Measurements from ENCODE around the gene ATP2B2.

The ATP2B2 gene

DNA sequence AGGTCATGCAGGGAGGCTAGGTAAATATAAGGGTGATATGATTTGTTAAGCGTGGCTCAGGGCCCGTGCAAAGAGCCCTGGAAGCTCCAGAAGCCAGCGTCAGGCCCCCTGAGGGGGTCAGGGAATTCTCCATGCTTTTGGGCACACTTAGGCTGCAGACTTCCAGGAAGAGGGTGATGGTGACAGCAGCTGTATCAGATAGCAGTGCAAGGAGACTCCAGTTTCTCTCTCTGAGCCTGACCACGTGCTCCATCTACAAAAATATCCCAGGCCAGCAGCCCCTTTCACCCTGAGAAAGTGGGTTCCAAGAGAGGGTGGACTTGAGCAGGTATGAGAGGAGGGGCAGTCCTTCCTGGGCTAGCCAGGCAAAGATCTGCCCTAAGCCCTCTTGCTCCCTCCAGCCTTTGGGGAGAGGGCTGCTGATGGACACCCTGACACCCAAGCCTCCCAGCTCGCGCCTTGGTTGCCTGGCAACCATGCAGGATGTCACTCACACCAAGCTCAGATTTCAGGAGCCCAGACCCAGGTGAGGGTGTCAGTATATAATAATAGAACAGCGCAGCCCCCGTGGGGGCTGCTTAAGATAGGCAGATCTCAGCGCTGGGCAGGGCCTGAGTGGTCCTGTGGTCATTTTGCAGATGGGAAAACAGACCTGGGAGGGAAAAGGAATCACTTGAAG, 35.8 kb downstream of the ATP2B2 start:
- no peak for DNase-seq

DNA sequence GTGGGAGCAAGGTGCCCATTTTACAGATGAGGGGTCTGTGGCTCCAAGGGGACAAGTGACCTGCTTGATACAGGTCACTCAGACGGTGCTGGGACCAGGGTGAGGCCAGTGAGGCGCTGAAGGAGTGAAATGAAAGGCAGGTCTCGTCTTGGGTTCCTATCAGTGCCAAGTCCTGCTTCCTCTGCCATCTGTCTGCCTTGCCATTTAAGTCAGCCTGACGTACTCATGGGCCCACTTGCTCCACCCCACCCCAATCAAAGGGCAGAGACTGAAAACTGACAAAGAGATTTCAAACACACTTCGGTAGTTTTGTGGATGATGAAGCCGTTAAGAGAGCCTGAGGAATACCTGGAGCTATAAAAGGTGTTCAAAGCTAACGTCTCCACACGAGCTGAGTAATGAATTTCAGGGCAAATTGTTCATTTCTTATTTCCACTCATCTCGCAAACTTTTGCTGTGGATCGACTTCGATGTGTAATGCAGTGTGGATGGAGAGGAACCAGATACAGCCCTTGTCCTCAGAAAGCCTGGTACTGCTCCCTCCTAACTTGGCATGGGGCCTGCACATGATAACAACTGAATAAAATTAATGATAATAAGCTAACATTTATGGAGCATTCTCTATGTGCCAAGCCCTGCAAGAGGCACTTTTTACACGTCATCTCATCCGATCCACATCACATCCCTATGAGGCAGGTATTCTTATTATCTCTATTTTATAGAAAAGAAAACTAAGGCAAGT, 36.6 kb downstream of the ATP2B2 start:
- DNase-seq, result no peak

DNA sequence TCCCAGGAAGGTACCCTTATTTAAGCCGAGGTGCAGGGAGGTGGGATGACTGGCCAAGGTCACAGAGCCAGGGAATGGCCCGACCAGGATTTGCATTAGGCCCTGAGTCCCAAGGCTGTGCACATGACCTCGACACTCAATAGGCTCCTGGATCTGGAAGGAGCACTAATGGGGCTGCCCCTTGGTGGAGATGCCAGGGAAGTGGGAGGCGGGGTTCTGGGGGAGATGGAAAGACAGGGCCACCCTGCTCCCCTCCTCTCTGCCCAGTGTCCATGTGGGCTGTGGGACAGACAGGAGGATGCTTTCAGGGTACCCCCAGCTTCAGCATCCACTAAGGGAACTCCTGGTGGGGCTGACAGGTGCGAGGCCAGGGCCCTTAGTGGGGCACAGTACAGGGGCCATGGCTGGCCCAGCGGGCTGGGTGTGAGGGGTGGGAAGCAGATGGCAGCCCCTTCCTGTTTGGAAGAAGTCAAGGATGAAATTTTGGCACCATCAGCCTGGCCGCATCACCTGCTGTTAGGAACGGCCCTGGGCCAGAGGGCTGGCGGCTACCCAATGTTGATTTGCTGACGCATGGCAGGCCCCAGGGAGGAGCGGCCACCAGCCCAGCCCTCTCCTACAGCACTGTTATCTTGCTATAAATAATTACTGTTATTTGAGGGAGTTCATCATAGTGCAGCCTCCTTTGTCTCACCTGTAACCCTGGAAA, 37.3 kb downstream of the ATP2B2 start:
- DNase-seq, result no peak

DNA sequence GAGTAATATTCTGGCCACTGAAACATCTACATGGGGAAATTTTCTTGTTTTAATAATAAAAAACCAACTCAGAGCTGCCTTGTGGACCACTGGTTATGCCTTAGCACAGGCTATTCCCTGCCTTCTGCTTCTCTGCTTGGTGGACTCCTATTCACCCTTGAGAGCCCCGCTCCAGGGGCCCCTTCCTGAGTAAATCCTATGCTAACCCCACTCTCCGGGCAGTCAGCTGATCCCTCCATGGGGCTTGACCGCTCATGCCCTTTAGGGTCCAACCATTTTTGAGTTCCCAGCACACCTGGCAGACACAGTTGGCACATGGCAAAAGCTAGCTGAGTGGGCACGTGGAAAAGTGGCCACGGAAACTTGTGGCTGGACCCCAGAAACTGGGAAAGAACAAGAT, 38.2 kb downstream of the ATP2B2 start:
- no peak for DNase-seq

DNA sequence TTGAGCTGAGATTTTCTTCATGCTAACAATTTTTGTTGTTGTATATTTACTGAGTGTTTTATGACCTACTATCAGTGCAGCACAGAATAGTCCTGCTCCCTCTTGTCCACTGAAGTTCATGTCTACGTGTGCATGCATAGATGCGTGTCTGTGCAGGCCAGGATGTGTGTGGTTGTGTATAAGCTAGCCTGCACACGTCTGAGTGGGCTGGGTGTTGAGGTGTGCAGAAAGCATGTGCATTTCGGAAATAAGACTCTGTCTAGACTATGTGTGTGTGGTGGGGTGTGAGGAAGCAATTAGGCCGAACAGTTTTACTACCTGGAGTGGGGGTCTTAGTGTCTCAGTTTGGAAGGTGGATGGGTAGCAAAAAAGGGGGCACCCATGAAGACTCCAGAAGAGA, 39.2 kb downstream of the ATP2B2 start:
- DNase-seq, result no peak

DNA sequence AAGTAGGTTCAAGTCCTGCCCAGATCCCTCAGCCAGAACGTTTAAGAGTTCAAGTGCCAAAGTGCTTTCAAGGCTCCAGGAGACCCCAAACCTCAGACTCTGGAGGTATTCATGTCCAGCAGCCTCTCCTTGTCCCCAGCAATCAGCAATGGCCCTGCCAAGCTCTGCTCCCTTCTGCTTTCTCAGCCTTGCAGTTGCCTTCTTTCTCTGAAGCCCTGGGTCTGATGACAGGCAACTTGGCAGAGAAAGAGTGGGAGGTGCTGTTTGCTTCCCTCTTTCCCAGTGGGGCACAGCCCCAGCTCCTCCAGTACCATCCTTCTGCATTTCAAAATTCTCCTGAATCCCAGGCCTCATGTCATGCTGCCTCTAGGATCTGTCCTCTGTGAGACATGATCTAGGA, 40.2 kb downstream of the ATP2B2 start:
- DNase-seq, result no peak

DNA sequence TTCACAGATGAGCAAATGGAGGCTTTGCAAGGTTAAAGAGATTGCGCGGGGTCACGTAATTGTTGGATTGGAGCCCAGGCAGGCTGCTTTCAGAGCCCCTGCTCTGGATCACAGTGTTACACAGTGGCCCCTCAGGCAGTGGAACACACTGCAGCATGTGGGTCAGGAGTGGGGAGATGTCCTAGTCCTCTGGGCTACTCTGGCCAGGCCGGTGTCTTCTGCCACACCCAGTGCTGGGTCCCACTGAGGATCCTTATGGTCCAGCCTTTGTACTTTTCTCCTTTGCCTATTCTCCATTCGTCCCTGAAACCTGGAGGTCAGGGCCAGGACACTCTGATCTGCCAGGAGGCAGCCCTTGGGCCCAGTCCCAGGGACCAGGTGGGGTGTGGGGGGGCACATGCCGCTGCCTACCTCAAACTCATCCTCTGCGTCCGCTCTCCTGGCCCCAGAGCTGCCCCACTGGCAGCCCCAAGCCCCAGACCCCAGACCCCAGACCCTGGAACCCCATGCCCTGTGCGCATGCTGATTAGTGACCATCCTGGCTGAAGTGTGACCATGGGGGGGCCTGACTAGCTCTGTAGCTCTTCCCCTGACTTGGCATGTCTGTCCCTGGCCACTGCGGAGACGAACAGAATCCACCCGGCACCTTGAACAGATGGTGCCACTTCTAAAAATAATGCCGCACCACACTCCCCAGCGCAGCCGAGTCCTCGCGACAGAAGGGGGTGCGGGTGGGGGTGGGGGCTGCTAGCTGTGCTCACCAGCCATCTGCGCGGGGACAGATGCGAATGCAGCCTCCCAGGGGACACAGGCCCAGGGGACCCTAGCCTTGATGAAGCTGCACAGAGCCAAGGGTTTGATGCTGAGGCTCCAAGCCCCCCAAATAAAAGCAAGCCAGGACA, 41.6 kb downstream of the ATP2B2 start:
- peak; percentile 31 for DNase-seq

DNA sequence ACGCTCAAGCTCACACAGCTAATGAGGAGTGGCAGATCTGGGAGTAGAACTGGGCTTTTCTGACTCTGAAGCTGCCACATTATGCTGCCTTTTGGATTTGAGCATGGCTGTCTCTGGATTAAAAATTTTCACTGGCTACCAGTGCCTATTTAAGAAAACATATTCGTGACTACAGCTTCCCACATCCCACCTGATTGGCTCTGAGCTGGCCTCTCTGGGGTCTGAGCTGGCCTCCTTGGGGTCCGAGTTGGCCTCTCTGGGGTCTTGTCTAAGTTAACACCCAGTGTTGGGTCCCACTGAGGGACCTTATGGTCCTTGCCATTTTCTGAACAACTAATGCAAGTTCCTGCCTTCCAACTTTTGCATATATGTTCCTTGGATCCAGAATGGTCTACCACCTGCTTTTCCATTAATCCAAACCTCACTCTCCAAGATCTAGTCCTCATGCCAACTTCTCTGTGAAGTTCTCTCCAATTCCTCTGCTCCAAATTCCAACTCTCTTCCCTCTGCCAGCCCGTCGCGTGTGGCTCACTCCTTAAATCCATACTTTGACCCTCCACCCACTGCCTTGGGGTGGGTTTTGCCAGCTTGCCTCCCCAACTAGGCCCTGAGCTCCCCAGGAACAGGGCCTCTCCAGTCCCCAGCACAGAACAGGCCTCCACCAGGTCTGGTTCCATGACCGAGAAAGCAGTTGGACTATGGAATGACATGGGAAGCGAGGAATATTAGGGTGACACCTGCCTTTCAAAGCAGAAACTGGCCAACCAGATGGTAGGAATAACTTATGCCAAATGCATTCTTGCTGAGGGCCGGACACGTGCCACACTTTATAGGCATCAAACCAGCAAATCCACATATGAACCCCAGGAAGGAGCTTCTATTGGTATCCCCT, 42.5 kb downstream of the ATP2B2 start:
- no peak for DNase-seq

DNA sequence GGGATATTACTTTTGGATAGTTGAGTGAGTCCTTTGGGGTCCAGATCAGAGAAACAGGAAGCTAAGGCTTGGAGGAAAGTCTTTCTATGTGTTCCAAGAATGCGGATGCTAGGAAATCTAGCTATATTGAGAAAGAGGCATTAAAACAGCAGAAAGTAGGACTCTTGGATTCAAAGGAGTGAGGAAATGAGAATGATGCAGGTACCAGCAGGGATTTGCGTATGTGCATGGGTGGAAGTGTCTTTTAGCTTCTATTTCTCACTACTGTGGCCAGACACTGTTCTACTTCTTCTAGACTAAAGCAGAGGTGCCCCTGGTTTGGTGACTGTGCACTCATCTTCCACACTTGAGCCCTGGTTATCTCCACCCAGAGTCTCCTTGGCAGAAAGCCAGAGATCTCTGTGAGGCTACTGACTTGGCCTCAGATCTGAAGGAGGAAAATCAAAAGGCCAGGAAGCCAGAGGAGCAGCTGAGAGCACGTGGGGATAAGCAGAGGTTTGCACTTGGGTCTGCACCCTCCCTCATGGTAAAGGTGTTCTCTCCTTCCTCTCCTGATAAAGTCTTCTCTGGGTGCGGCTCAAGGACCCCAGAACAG, 44.3 kb downstream of the ATP2B2 start:
- DNase-seq, result no peak

DNA sequence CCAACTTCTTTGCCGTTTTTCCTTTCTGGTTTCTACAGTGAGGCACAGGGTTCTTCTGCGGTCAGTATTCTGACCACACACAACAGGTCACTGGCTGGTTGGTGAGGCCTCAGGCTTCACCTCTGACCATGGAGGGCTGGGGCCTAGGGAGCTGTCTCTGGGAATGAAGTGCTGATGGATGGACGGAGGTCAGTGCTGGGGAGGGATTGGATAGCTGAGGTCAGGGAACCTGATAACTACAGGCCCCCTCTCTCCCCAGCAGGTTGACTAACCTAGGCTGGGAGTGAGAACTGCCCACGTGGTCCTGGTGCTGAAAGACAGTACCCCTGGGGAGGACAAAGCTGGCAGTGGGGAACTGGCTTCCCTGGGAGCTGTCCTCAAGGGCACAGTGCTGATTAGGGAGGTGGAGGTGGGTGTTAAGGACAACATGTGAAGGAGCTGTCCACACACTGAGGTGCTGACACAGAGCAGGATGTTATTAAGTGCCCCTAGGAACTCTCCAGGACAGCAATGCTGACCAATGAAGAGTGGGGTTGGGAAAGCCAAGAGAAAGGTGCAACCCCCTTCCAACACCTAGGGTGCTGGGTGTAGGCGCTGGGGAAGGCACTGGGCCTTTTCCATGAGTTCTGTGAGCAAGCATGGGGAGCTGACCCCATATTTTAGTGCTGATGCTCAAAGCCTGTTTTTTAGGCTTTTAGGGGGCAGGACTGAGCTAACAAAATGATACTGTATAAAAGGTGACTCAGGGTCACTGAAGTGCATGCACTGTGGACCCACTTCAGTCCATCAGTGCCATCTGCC, 45.2 kb downstream of the ATP2B2 start:
- DNase-seq, result peak; percentile 70

DNA sequence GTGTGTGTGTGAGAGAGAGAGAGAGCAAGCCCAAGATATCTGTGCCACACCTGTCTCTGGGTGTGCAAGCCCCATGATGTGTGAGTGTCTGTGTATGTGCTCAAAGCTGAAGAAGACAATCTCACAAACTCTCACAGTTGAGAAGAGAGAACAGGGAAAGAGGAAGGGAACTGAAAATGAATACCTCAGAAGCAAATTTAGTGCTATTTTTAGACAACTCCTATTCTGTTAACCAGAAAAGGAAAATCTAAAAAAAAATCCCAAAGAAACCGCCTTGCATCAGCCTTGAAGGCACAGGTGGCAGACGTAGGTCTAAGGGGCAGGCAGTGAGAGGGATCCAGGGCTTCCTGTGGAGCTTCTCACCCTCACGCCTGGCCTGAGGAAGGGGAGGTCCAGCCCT, 47.8 kb downstream of the ATP2B2 start:
- DNase-seq, result no peak

DNA sequence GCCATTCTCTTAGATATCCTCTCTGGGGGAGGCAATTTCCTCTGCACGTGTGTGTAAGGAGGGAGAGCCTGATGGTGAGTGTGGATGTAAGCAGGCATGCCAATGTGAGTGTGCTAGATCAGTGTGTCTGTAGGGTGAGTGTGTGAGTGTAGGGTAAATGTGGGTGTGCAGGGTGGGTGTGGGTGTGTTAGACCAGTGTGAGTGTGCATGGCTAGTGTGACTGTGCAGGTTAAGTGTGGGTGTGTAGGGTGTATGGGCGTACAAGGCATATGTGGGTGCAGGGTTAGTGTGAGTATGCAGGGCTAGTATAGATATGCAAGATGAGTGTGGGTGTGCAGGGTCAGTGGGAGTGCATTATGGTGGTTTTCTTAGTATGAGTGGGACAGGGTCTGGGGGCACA, 48.4 kb downstream of the ATP2B2 start:
- no peak for DNase-seq

DNA sequence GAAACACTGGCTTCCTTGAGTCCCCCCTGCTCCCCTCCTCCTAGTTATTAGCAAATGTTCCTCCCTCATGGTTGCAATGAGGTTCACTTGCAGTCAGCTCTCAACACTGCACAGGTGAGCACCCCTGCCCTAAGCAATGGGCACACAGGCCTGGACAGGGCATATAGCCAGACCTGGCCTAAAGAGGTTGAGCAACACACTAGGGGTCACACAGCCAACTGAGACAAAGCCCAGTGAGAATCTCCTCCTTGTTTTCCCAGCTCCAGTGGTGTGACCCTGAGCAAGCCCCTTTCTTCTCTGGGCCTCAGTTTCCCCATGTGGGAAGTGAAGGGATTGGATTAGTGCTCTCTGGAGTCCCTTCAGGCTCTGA, 49.9 kb downstream of the ATP2B2 start:
- no peak for DNase-seq

DNA sequence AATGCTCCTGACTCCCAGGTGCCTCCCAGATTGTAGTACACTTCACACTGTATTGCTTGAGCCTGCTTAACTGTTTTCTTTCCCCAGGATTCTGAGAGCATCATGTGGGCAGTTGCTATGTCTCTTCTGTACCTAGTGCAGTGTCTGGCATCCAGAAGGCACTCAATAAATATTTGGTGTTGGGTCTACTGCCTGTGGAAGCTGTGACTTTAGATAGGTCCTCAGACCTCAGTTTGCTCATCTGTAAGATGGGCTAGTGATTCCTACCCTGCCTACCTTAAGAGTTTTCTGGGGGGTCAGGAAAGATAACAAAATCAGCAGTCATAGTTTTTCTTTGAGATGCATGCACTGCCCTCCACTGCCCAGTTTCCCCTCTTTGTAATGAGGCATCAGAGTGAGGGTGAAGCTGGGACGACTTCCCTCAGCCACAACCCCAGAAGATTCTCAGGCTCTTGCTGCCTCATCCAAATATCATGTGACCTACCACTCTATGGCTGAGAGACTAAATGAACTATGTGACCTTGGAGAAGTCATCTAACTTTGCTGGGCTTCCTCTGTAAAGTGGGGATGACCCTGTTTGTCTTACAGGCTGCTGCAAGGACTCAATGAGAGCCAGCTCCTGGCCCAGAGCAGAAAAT, 50.4 kb downstream of the ATP2B2 start:
- no peak for DNase-seq

DNA sequence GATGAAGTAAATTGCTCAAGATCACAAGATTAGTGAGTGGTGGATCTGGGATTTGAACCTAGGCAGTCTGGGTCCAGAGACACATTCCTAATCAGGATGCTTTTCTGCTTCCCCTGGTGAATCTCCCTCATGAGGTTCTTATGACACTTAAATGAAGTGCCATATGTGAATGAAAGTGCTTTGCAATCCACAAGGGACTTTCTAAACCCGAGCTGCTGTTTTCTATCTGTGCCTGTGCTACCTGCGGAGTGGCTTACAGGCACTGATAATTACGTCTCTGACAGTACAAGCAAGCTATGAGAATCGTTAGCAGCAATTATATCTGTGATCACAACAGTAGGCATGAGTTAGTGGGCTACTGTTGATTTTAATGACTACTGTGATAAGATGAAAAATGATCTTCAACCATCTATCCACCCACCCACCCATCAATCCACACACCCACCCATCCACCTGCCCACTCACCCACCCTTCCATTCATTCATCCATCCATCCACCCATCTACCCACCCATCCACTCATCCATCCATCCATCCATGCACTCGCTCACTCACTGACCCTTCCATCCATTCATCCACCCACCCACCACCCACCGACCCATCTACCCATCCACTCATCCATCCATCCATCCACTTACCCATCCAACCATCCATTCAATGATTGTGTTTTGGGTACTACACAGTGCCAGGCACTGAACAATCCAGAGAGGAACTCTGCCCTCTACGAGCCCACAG, 51.8 kb downstream of the ATP2B2 start:
- DNase-seq, result no peak

DNA sequence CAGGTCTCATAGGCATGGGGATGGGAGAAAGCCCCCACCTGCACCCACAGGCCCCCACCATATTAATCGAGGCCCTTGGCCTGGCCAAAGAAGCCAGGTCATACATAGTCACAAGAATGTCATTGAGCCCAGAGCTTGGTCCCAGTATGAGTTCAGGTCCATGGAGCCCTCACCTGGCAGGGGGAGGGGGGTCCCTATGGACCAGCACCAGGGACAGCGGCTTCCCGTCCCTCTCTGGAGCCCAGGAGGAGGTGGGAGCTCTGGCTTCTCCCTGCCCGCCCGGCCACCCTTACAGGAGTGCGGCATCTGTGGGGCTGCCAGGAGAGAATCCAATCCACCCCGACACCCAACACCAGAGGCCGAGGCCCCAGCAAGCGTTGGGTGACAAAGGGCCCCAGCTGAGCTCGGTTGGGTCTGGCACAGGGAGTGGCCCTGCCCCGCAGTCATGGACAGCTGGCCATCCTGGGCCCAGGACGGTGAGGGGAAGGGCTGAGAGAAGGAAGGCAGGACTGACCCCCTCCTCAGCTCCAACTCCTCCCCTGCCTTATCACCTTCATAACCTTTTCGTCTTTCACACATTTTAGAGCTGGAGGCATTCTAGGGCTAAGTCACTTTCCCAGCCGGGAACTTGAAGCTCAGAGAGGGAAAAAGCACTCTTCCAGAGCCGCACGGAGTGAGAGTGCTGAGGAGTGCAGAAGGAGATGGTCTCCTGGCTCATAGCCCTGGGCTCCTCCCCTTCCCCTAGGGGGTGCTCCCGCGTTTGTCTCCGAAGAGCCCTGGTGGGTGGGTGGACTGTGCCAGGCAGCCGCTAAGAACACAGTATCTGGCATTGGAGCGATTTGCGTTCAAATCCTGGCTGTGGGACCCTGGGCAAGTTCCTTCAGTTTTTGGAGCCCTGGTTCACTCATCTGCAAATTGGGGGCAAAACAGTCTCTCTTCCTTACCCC, 54.6 kb downstream of the ATP2B2 start:
- no peak for DNase-seq

DNA sequence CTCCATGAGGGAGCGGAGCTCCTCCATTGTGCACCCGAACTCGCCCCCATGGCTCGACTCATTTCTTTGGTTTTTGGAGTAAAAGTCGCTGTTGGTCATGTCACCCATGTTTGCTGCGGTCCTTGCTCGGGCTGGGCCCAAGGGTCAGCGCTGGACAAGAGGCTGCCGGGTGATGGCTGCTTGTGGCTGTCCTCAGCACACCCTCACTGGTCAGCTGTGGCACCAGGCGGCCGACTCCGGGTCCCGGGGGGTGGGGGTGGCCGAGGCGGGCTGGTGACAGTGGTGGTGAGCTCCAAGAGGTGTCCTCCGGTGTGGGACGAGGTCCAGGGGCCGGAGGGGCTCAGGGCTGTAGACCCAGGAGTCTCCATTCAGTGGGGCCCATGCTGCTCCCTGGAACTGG, 56.0 kb downstream of the ATP2B2 start:
- DNase-seq, result no peak

DNA sequence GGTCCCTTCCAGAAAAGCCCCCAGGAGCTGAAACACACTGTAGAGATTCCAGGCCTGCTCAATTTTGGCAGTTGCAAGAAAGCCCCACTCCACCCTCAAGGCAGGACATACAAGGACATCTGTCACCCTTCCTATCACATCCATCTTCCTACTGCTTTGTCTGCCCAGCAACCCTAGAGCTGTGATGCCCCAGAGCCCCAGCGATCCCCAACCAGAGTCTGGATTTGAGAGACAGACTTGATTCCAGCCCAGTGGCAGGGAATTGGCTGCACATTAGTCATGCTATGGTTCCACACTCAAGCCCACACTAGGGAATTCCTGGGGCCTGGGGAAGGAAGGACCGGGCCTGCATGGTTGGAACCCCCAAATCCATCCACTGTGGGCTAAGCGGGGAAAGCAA, 56.8 kb downstream of the ATP2B2 start:
- no peak for DNase-seq

Measured in femur (tissue), 1 donor.